GM18502 (cell line): ENCODE measurements around the gene SPINK2.

Experiments used
- ATAC-seq: cut with Tn5 transposase; IDR thresholded peaks from one replicate; pipeline ENCODE4 v1.9.1; 2021; ENCODE audit warnings: mild to moderate bottlenecking; ENCODE audit not compliant: unreplicated experiment, poor library complexity

Gene SPINK2

GRCh38 chr4:56803471-56803870, 18.0 kb downstream of the SPINK2 start:
- ATAC-seq: peak; percentile 62

- ATAC-seq: peak; percentile 93
Observed at GRCh38 chr4:56799824-56800756, 21.4 kb downstream of the SPINK2 start.

- ATAC-seq: no peak
Observed at GRCh38 chr4:56799161-56799759, 22.2 kb downstream of the SPINK2 start.

DNA sequence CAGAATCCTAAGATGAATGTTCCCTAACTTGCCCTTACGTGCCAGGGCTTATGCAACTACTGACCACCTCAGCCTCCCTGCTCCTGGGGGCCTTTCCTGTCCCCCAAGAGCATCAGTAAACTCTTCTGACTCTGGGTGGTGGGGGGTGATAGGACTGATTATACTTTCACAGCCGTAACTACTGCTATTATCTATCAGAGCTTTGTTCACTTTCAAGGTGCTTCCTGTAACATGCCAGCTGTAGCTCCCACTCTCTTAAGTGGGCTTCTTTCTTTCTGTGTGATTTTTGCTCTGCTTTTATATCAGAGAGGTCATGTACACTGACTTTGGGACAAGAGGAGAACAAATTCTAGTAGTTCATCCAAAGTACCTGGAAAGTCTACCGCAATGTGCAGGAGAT, 25.3 kb downstream of the SPINK2 start:
- no peak for ATAC-seq

GRCh38 chr4:56791316-56791715, 30.2 kb downstream of the SPINK2 start:
- peak; percentile 87 for ATAC-seq

GRCh38 chr4:56790691-56791091, 30.8 kb downstream of the SPINK2 start:
- no peak for ATAC-seq

DNA sequence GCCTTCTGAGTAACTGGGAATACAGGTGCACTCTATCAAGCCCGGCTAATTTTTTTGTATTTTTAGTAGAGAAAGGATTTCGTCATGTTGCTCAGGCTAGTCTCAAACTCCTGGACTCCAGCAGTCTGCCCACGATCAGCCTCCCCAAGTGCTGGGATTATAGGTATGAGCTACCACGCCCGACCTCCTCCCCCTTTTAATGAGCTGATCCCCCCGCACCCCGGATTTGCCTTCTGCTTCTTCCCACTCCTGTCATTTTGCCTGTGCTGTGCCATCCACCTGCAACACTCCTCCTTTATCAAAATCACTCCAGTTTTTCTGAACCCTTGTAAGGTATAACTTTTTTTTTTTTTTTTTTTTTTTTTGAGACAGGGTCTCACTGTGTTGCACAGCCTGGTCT, 33.4 kb downstream of the SPINK2 start:
- ATAC-seq: no peak

GRCh38 chr4:56787380-56787779, 34.1 kb downstream of the SPINK2 start:
- ATAC-seq: no peak

GRCh38 chr4:56786955-56787354, 34.5 kb downstream of the SPINK2 start:
- no peak for ATAC-seq

DNA sequence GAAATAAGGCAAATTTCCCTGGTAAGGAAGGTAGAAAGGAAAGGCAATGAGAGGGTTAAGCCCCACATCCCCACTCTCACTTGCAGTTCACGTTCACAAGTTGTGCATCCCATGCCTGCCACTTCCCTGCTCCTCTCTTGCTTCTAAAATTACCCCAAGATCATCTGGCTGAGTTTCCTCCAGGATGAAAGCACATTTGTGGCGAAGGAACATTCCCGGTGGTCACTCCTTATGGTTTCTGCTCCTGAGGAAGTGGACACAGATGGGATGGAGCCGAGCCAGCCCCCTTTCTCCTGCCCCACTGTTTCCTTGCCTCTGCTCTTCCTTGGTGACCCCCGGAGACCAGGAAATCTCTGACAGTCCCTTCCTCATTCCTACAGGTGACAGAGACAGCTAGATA, 37.5 kb downstream of the SPINK2 start:
- no peak for ATAC-seq

- no peak for ATAC-seq
Observed at GRCh38 chr4:56782019-56782418, 39.5 kb downstream of the SPINK2 start.

GRCh38 chr4:56773346-56773745, 48.2 kb downstream of the SPINK2 start:
- no peak for ATAC-seq

DNA sequence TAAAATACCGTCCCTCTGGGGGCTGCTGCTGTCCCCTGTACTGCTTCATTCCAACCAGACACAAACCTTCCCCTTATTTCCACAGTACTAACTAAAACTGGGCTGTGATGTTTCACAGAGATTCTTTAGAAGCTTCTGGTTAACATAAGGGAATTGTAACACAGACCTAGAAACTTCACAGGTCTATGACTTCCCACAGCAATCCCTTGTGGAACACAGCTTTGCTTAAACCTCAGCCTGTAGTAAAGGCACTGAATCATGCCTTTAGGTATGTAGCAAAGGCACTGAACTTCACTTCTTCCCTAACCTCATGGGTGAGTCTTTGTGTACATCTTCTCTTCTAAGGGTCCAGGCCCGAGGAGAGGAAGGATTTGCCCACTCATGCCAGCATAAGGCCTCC, 49.4 kb downstream of the SPINK2 start:
- no peak for ATAC-seq

- ATAC-seq: no peak
Observed at GRCh38 chr4:56768763-56769162, 52.7 kb downstream of the SPINK2 start.

DNA sequence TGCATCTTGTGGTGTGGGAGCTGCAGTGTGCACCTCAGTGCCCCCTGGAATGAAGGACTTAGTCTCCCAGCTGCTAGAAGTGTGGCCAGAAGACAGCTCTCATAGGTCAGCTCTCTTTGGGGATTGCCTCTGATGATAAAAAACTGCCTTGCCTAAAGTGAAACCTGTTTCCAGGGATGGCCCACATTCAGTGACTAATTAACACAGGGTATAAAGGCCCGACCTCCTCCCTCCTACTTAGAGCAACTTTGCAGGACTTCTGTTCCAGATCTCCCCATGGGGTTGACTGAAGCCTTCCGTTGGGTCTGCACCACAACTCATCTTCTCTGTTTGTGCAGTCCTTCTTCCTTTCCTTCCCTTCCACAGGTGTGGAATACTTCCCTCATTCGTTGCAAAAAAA, 53.2 kb downstream of the SPINK2 start:
- ATAC-seq: no peak

- no peak for ATAC-seq
Observed at GRCh38 chr4:56767567-56767966, 53.9 kb downstream of the SPINK2 start.

DNA sequence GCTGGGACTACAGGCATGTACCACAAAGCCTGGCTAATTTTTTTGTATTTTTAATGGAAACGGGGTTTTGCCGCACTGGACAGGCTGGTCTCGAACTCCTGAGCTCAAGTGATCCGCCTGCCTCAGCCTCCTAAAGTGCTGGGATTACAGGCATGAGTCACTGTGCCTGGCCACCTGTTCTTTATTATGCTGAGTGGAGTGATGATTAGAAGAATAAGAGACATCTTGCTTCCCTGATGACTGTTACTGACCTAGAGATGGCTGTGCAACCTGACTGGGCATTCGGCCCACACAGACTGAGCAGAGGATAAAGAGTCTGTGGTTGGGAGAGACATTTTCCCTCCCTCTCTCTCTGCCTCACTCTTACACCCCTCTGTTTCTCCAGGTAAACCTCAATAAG, 56.7 kb downstream of the SPINK2 start:
- ATAC-seq: no peak

DNA sequence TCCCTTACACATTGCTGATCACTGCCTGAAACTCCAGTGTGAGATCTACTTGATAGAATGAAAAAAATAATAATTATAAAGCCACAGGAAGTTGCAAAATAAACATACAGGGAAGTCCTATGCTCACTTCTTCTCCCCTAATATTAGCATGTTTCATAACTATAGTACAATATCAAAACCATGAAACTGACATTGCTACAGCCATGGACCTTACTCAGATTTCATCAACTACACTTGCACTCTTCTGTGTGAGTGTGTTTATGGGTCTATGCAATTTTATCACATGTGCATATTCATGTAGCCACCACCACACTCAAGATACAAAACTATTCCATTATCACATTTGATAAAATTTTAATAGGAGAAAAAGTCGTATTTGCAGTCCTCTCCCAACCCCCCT, 57.3 kb downstream of the SPINK2 start:
- no peak for ATAC-seq

- ATAC-seq: peak; percentile 25
Observed at GRCh38 chr4:56762484-56763250, 58.8 kb downstream of the SPINK2 start.

GRCh38 chr4:56760183-56760582, 61.3 kb downstream of the SPINK2 start:
- no peak for ATAC-seq
